GM12801 (cell line): ENCODE data around the gene AMER2.

Experiments
- TF ChIP-seq, protein P1 (sequence below): IDR thresholded peaks from one replicate; pipeline ENCODE4 v1.5.1; 2011; ENCODE audit warnings: control low read depth; ENCODE audit not compliant: insufficient read length; ENCODE audit errors: extremely low read depth

Gene AMER2

DNA sequence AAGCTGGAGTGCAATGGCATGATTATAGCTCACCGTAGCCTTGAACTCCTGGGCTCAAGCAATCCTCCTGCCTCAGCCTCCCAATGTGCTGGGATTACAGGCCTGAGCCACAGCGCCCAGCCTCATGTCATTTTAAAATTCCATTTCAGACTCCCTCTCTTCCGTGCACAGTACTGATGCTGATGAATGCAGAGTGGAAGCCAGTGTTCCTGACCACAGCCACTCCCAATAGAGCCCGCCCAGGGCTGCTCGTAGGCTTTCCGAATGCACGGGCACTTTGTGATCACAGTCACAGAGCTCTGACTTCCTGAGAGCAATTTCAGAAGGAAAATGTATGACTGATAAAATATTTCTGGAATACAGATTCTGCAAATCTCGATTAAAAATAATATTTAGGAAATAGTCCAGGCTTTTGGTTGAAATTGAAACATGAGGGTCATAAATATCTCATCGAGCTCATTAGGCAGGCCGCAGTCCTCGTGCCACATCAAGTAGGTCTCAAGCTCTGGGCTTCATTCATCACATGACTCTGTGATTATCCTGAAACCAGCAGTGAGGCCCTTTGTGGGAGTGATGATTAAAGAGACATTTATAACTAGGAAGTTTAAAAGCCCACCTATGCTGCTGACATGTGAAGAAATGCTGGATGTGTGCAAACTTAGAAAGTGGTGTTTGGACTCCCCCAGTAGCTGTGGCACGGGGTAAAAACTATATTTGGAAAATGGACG is 38.9 kb upstream of the AMER2 start:
- TF ChIP-seq, protein P1, sequence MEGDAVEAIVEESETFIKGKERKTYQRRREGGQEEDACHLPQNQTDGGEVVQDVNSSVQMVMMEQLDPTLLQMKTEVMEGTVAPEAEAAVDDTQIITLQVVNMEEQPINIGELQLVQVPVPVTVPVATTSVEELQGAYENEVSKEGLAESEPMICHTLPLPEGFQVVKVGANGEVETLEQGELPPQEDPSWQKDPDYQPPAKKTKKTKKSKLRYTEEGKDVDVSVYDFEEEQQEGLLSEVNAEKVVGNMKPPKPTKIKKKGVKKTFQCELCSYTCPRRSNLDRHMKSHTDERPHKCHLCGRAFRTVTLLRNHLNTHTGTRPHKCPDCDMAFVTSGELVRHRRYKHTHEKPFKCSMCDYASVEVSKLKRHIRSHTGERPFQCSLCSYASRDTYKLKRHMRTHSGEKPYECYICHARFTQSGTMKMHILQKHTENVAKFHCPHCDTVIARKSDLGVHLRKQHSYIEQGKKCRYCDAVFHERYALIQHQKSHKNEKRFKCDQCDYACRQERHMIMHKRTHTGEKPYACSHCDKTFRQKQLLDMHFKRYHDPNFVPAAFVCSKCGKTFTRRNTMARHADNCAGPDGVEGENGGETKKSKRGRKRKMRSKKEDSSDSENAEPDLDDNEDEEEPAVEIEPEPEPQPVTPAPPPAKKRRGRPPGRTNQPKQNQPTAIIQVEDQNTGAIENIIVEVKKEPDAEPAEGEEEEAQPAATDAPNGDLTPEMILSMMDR, result no peak

DNA sequence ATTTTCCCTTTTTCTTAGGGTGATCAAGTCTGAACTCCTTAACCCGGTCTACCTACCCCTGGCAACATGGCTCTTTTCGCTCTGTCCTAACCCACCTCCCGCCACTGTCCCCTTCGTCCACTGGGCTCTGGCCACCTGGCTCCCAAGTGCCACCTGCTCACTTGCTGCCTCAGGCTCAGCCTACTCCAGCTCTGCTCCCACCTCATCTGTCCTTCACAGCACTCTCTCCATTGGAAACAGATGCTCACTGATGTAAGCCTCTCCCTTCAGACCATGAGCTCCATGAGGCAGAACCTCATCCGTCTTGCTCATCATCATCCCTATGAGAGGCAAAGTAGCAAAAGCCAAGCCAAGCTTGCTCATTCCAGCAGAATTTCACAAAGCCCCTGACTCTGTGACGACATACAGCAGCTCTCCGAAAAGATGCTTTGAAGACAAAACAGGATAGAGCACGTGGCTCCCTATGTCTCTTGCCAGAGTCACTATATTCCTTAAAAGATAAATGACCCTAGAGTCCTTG is 35.3 kb upstream of the AMER2 start:
- TF ChIP-seq, protein P1, result no peak

DNA sequence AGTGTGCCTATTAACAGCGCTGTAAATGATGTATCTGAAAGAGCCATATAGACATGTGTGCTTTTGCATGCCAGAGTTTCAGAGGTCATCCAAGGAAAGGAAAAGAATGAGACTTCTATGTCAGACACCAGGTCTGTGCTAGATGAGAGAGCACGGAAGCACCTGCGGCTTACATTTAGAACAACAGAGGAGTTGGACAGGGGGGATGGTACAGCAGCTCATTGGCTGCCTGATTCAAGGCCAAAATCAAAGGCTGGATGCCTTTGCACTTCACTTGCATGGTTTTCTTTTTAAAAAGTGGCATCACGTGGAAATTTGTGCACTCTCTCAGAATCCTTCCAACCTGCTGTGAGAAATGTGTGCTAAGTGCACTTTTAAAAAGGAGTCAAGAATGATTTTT is 32.8 kb upstream of the AMER2 start:
- TF ChIP-seq, protein P1, result no peak

DNA sequence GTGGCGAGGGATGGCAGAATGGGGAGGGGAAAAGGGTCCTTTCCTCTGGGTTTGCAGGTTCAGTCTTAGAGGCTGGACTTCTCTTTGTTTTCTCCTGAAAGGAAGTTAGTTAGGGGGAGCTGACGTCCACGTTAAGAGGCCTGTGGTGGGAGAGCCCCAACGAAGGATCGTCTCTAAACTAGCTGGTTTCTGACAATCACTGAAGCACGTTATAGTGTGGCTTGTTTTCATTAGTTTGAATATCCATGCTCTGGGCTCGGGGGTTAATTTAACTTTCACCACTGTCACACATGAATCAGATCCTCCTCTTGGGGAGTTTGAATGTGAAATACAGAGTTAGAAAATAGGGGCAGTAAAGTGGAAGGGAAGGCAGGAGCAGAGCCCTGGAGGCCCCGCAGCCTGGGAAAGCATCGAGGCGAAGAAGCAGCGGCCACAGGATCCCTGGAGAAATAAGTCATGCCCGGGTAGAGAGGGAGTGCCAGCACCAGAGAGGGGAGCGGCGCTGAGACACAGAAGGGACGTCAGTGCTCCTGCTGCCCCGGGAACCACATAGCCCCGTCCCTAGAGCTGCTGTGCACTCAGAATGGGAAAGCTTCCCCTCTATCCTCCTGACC is 31.1 kb upstream of the AMER2 start:
- TF ChIP-seq, protein P1, result no peak

DNA sequence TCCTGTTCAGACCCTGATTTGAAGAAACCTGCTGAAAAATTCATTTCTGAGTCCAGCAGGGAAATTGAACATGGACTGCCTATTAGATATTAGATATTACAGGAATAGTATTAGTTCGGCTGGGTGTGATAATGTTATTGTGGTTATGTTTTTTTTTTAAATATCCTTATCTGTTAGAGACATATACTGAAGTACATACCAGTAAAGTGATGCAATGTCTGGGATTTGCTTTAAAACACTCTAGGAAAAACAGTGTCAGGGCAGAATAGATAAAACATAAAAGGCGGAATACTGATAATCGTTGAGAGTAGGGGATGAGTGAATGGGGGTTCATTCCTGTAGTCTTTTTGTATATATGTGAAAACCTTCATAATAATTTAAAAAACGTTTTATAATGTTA is 28.7 kb upstream of the AMER2 start:
- TF ChIP-seq, protein P1, result no peak

DNA sequence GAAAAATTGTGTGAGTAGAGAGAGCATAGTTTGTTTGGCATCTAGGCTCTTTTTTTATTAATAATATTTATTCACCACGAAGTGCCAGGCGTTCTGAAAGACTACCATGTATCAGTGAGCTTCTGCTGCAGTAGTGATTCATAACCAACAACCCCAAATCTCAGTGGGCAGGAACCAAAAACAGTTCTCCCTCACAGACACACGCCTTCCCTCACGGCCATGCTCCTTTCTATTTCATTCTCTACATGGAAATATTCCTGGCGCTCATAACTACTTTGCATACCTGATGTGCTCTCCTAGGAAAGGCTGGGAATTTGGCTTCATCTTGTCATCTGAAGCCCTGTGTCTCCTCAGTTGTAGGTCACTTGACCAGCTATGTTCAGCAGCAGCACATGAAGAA is 26.6 kb upstream of the AMER2 start:
- TF ChIP-seq, protein P1, result no peak

DNA sequence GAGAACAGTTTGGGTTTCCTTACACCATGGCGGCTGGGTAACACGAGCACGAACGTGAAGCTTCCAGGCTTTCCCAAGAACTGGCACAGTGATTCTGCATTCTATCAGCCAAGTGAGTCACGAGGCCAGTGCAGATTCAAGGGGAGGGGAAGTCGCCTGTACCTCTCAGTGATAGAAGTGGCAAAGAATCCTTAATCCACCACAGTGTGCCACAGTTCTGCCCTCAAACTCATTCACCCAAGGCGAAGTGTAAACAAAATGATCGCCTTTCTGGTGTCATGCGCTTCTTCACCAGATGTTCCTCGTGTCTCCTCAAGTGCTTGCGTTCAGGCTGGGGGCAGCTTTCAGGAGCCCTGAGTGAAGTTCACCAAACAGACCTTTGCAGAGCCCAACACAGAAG is 24.9 kb upstream of the AMER2 start:
- TF ChIP-seq, protein P1, result no peak
